ENCODE results near the gene GP1BA. TPM values are rescaled to one million over a fixed set of nuclear protein-coding genes. Genes with fewer than 3 reads are reported as not detected.

The GP1BA gene
- total RNA-seq, 4 donors from 2014 or later, result not detected

GRCh38 chr17:4948166-4948930 lies 16.3 kb downstream of the GP1BA start, which contains the start of gene PFN1:
Gene PFN1 (minus strand): TSS chr17:4948530. CDS start chr17:4948394, 136 bp downstream.
- ATAC-seq (ENCODE audit: low FRiP score), result peak; percentile 30
- peak; percentile 76 for DNase-seq (ENCODE audit: low spot score)
- no peak for TF ChIP-seq CTCF (IDR thresholded peaks at IDR 0.05)

- DNase-seq (ENCODE audit: low spot score), result no peak
- peak; percentile 65 for ATAC-seq (ENCODE audit: low FRiP score)
- no peak for TF ChIP-seq CTCF (IDR thresholded peaks at IDR 0.05)
These were observed 16.8 kb downstream of the GP1BA start for GRCh38 chr17:4948931-4949320.

- DNase-seq (ENCODE audit: low spot score) (no peak), ATAC-seq (ENCODE audit: low FRiP score) (peak; percentile 49)
- TF ChIP-seq CTCF (IDR thresholded peaks at IDR 0.05), result no peak
These were observed 17.4 kb downstream of the GP1BA start for GRCh38 chr17:4949321-4950074.

- DNase-seq (ENCODE audit: low spot score) (no peak), ATAC-seq (ENCODE audit: low FRiP score) (peak; percentile 61)
- no peak for TF ChIP-seq CTCF (IDR thresholded peaks at IDR 0.05)
These were observed 18.1 kb downstream of the GP1BA start for GRCh38 chr17:4950075-4950745.

GRCh38 chr17:4950746-4951204 lies 18.7 kb downstream of the GP1BA start, which contains the start of gene ENO3:
Gene ENO3 (plus strand): TSS chr17:4951119. CDS start chr17:4951830, 711 bp downstream.
- DNase-seq (ENCODE audit: low spot score) (no peak), ATAC-seq (ENCODE audit: low FRiP score) (no peak)
- TF ChIP-seq CTCF (IDR thresholded peaks at IDR 0.05), result no peak

- ATAC-seq (ENCODE audit: low FRiP score) (no peak), DNase-seq (ENCODE audit: low spot score) (no peak)
- TF ChIP-seq CTCF (IDR thresholded peaks at IDR 0.05), result no peak
These were observed 19.4 kb downstream of the GP1BA start for GRCh38 chr17:4951486-4951885.

Data from omental fat pad (tissue), 4 donors.